DMS153 treated with DMSO at 0.1 percent for 48 hours (cell line): ENCODE results near the gene PRDM7.
"Not testable (repeated sequence)": the region's sequence is repeated elsewhere in the genome, so short reads cannot be mapped to it uniquely, and the experiment has no call there.

Source experiments
- DNase-seq: peaks from one replicate; lab custom pipeline; 2025; ENCODE audit not compliant: unreplicated experiment; lab: John Stamatoyannopoulos, UW

PRDM7 gene

GRCh38 chr16:90077240-90077756, at the start of gene PRDM7:
Gene PRDM7, minus strand, starts transcription at chr16:90077331. Its CDS starts 1,421 bp downstream, at chr16:90075910.
- peak; percentile 91 for DNase-seq

- not testable (repeated sequence) for DNase-seq
Measured at GRCh38 chr16:90121846-90122245, 44.7 kb upstream of the PRDM7 start.

- DNase-seq: not testable (repeated sequence)
Measured at GRCh38 chr16:90107617-90108016, 30.5 kb upstream of the PRDM7 start.

GRCh38 chr16:90107060-90107459, 29.9 kb upstream of the PRDM7 start:
- DNase-seq: not testable (repeated sequence)

- not testable (repeated sequence) for DNase-seq
Measured at GRCh38 chr16:90106271-90106670, 29.1 kb upstream of the PRDM7 start.

- not testable (repeated sequence) for DNase-seq
Measured at GRCh38 chr16:90104725-90105124, 27.6 kb upstream of the PRDM7 start.

GRCh38 chr16:90102086-90102884, 25.2 kb upstream of the PRDM7 start:
- not testable (repeated sequence) for DNase-seq

GRCh38 chr16:90101332-90101731, 24.2 kb upstream of the PRDM7 start:
- not testable (repeated sequence) for DNase-seq

GRCh38 chr16:90100790-90101189, 23.7 kb upstream of the PRDM7 start:
- DNase-seq: not testable (repeated sequence)

GRCh38 chr16:90100229-90100628, 23.1 kb upstream of the PRDM7 start:
- not testable (repeated sequence) for DNase-seq

GRCh38 chr16:90098936-90099335, 21.8 kb upstream of the PRDM7 start:
- not testable (repeated sequence) for DNase-seq

GRCh38 chr16:90097010-90097684, 20.0 kb upstream of the PRDM7 start:
- DNase-seq: not testable (repeated sequence)

GRCh38 chr16:90094791-90095190, 17.7 kb upstream of the PRDM7 start:
- not testable (repeated sequence) for DNase-seq

GRCh38 chr16:90094296-90094695, 17.2 kb upstream of the PRDM7 start:
- DNase-seq: not testable (repeated sequence)

GRCh38 chr16:90093799-90094198, 16.7 kb upstream of the PRDM7 start:
- not testable (repeated sequence) for DNase-seq

- not testable (repeated sequence) for DNase-seq
Measured at GRCh38 chr16:90092781-90093180, 15.7 kb upstream of the PRDM7 start.

- no peak for DNase-seq
Measured at GRCh38 chr16:90084215-90084950, 7.3 kb upstream of the PRDM7 start.

- DNase-seq: no peak
Measured at GRCh38 chr16:90083139-90083538, 6.0 kb upstream of the PRDM7 start.

- no peak for DNase-seq
Measured at GRCh38 chr16:90081606-90081970, 4.5 kb upstream of the PRDM7 start.

- no peak for DNase-seq
Measured at GRCh38 chr16:90078579-90078895, 1.4 kb upstream of the PRDM7 start.
